HepG2 (cell line): ENCODE measurements around the gene NIPSNAP3A. TPM values are rescaled to one million over a fixed set of nuclear protein-coding genes. Genes with fewer than 3 reads are reported as not detected.

Experiments used
- ATAC-seq: fragments of 200-7000 bp; cut with Tn5 transposase; 3 replicates; pipeline ENCODE4 v1.9.1; 2020; ENCODE audit warnings: mild to moderate bottlenecking, moderate library complexity
- BruUV-seq: library from RNA; stranded (reverse); fragments of 400-500 nt; replicated peaks from 2 replicates; lab custom pipeline; 2021; lab: Mats Ljungman, UMichigan
- CTCF ChIA-PET: fragments of 300-600 bp; formaldehyde crosslinking; extraction: SDS; loops from one replicate; lab custom pipeline; 2021; ENCODE audit warnings: low total read pairs, inconsistent platforms, low intra/inter-chr PET ratio; lab: Yijun Ruan, JAX
- POLR2A ChIA-PET: fragments of 350-600 bp; sonication (Branson Sonifier 250); formaldehyde crosslinking; loops from one replicate; lab custom pipeline; 2020; ENCODE audit warnings: antibody characterized with exemption, inconsistent platforms; lab: Yijun Ruan, JAX
- DNase-seq: peaks from one replicate; pipeline ENCODE4 v3.0.0-alpha.2; 2015; ENCODE audit warnings: low spot score
- FAIRE-seq: peaks from 3 replicates; lab custom pipeline; 2011; peaks lifted over from hg19 to GRCh38; lab: Jason Lieb, UNC
- H2AFZ ChIP-seq: one replicate; pipeline ENCODE4 v1.6.1; 2011; ENCODE audit warnings: low read length, inconsistent platforms
- H3K27ac ChIP-seq: fragments of 300-600 bp; 3 replicates; pipeline ENCODE4 v1.8.0; 2011; ENCODE audit warnings: mixed run types, mild to moderate bottlenecking, mixed read lengths, low read length, inconsistent platforms; ENCODE audit not compliant: insufficient read depth; ENCODE audit errors: extremely low read length
- H3K27me3 ChIP-seq, 2 experiments: fragments of 200-600 bp in 1 of 2; 2 replicates in 1 of 2; 3 replicates in 1 of 2; pipeline versions ENCODE4 v1.6.0 to v1.8.0; 2011; ENCODE audit warnings: low read length in 2 of 2, mild to moderate bottlenecking in 2 of 2, moderate library complexity in 2 of 2, inconsistent platforms in 1 of 2; ENCODE audit not compliant: insufficient read depth in 2 of 2, control insufficient read depth in 1 of 2
- H3K36me3 ChIP-seq, 2 experiments: fragments of 200-600 bp in 1 of 2; replicated peaks in 1 of 2; 2 replicates in 1 of 2; 3 replicates in 1 of 2; pipeline versions ENCODE4 v1.5.1 to v1.8.0; 2011; ENCODE audit warnings: low read length in 2 of 2, inconsistent platforms in 1 of 2; ENCODE audit not compliant: insufficient read depth in 2 of 2, control insufficient read depth in 1 of 2
- H3K4me1 ChIP-seq: 2 replicates; pipeline ENCODE4 v1.5.1; 2012; ENCODE audit warnings: low read length, inconsistent platforms; ENCODE audit not compliant: insufficient read depth
- H3K4me2 ChIP-seq: 2 replicates; pipeline ENCODE4 v1.6.0; 2011; ENCODE audit warnings: low read depth, low read length, inconsistent platforms
- H3K4me3 ChIP-seq, 3 experiments: fragments of 200-600 bp in 1 of 3; sonication (generic), shearing (Covaris generic) in 1 of 3; replicated peaks in 1 of 3; 2 replicates each; pipeline ENCODE4 v1.5.1; 2011 to 2016; ENCODE audit warnings: low read length in 3 of 3, inconsistent platforms in 2 of 3, low read depth in 2 of 3, mild to moderate bottlenecking in 2 of 3, control low read depth in 1 of 3, mixed read lengths in 1 of 3; ENCODE audit not compliant: insufficient read depth in 1 of 3
- H3K79me2 ChIP-seq: one replicate; pipeline ENCODE4 v1.6.1; 2011; ENCODE audit warnings: low read length, inconsistent platforms; ENCODE audit not compliant: insufficient read depth
- H3K9ac ChIP-seq: 2 replicates; pipeline ENCODE4 v1.6.0; 2011; ENCODE audit warnings: mild to moderate bottlenecking, low read depth, low read length, inconsistent platforms; ENCODE audit not compliant: insufficient read depth
- H3K9me3 ChIP-seq: 2 replicates; pipeline ENCODE4 v1.5.1; 2012; ENCODE audit warnings: mild to moderate bottlenecking, low read length
- H4K20me1 ChIP-seq: 2 replicates; pipeline ENCODE4 v1.6.0; 2011; ENCODE audit warnings: inconsistent platforms, mild to moderate bottlenecking, low read length, moderate library complexity; ENCODE audit not compliant: insufficient read depth
- HDAC2 ChIP-seq: sonication (generic); formaldehyde crosslinking; IDR thresholded peaks from 2 replicates; pipeline ENCODE4 v1.4.0; 2020; ENCODE audit warnings: missing genetic modification reagents
- HNRNPLL ChIP-seq: fragments of 200-400 bp; formaldehyde crosslinking; IDR thresholded peaks from 2 replicates; pipeline ENCODE4 v1.6.1; 2017; ENCODE audit warnings: mild to moderate bottlenecking, low read depth, low read length; ENCODE audit not compliant: poor library complexity, severe bottlenecking
- JARID2 ChIP-seq: sonication (generic); formaldehyde crosslinking; IDR thresholded peaks from 2 replicates; pipeline ENCODE4 v1.8.1; 2023; ENCODE audit warnings: missing genetic modification reagents, inconsistent platforms; ENCODE audit not compliant: insufficient replicate concordance
- NFIB ChIP-seq: sonication (generic); formaldehyde crosslinking; IDR thresholded peaks from 2 replicates; pipeline ENCODE4 v1.9.0; 2021; ENCODE audit warnings: missing genetic modification reagents, mild to moderate bottlenecking, borderline replicate concordance
- RBM22 ChIP-seq: fragments of 200-400 bp; formaldehyde crosslinking; optimal IDR thresholded peaks from 2 replicates; pipeline ENCODE3; 2017; ENCODE audit warnings: mild to moderate bottlenecking, low read length, moderate library complexity
- REPIN1 ChIP-seq: sonication (generic); formaldehyde crosslinking; IDR thresholded peaks from 2 replicates; pipeline ENCODE4 v1.8.0; 2022; ENCODE audit warnings: missing genetic modification reagents, low read depth, mild to moderate bottlenecking, borderline replicate concordance
- ZNF205 ChIP-seq: IDR thresholded peaks from 2 replicates; pipeline ENCODE4 v1.6.1; 2018; ENCODE audit warnings: missing biosample characterization, missing genetic modification reagents
- ZNF616 ChIP-seq: sonication (generic); formaldehyde crosslinking; IDR thresholded peaks from 2 replicates; pipeline ENCODE4 v1.5.0; 2020; ENCODE audit warnings: low read depth, mild to moderate bottlenecking, missing genetic modification reagents
- ZNF670 ChIP-seq: sonication (generic); formaldehyde crosslinking; IDR thresholded peaks from 2 replicates; pipeline ENCODE4 v1.8.0; 2022; ENCODE audit warnings: mild to moderate bottlenecking, missing genetic modification reagents, borderline replicate concordance
- WGBS: methylation state at CpG from one replicate; pipeline ENCODE4 v1.1.6; 2017; ENCODE audit warnings: low lambda C conversion rate; 5-methylcytosine and 5-hydroxymethylcytosine counted together
- in situ Hi-C: cut with HindIII; loops from 2 replicates; pipeline ENCODE4 v1.10.0; 2017; ENCODE audit warnings: low pct_unique_long_range_greater_than_20kb; ENCODE audit not compliant: extremely low pct_ligation_motif_present
- intact Hi-C: fragments of 100-400 bp; cut with micrococcal nuclease; formaldehyde crosslinking; loops from one replicate; pipeline ENCODE4 v1.10.0; 2022; ENCODE audit not compliant: unreplicated experiment
- polyA plus RNA-seq, 8 experiments: library from polyadenylated mRNA; depleted of rRNA in 3 of 8; stranded (reverse) in 7 of 8; unstranded in 1 of 8; fragments of >200 nt; fragmentation: Illumina TruSeq in 4 of 8; extraction: Trizol in 4 of 8; gene quantifications; 2 replicates each; pipeline versions ENCODE4 v1.2.1 to v1.2.3, GENCODE V29; 2011 to 2016; ENCODE audit warnings: low read depth in 4 of 8, missing spikeins in 1 of 8, mixed read lengths in 1 of 8; ENCODE audit not compliant: insufficient read depth in 1 of 8
- total RNA-seq, 5 experiments: library from RNA; depleted of rRNA; stranded (reverse); fragments of >200 nt; fragmentation: Illumina TruSeq; extraction: Trizol; gene quantifications; 2 replicates each; pipeline ENCODE4 v1.2.3, GENCODE V29; 2016; ENCODE audit warnings: low read depth in 1 of 5

Gene NIPSNAP3A
- total and polyA plus RNA-seq, 2 of the 13 experiments (the other 11 are each of a cell fraction or from before 2014, with no cell fraction given), result 13.7 to 14.6 TPM

- no peak overlapping the region for H2AFZ ChIP-seq
- no peak for FAIRE-seq
- H3K36me3 ChIP-seq, result peaks cover 32 to 88% of the 10 kb centered on the region in 2 experiments
- no peak for ATAC-seq
- no peaks in the 10 kb centered on the region for H3K9me3 ChIP-seq
- no peak overlapping the region for H3K27ac ChIP-seq
- TSS peak; percentile 8 for BruUV-seq
- no peaks in the 10 kb centered on the region for H3K27me3 ChIP-seq
- intact Hi-C loops (loop anchor here (10.0 kb wide), 1 partner anchor 629 kb away; no protein-coding TSS in a partner anchor), in situ Hi-C loops (no loop called here)
- H3K9ac ChIP-seq, result no peak overlapping the region
- no peaks in the 10 kb centered on the region; the same call in 1 of the 2 replicates for H4K20me1 ChIP-seq
- H3K4me2 ChIP-seq, result no peak overlapping the region
- ChIA-PET CTCF (no interaction called here), POLR2A (no interaction called here)
- WGBS, result 97% methylated on average over 1 of the region's 1 CpG
- TF ChIP-seq ZNF616, result no peak
- no peak for TF ChIP-seq ZNF205 (CRISPR knock-in tag)
- no peak for TF ChIP-seq HDAC2 (CRISPR knock-in tag)
- TF ChIP-seq ZNF670 (CRISPR knock-in tag), result no peak
- TF ChIP-seq HNRNPLL, result no peak
- TF ChIP-seq REPIN1 (CRISPR knock-in tag), result no peak
- H3K79me2 ChIP-seq, result no peaks in the 10 kb centered on the region
- H3K4me1 ChIP-seq, result no peaks in the 10 kb centered on the region
- DNase-seq, result no peak
- no peak overlapping the region for H3K4me3 ChIP-seq
Observed at GRCh38 chr9:104786293-104786692, 38.8 kb downstream of the NIPSNAP3A start.

DNA sequence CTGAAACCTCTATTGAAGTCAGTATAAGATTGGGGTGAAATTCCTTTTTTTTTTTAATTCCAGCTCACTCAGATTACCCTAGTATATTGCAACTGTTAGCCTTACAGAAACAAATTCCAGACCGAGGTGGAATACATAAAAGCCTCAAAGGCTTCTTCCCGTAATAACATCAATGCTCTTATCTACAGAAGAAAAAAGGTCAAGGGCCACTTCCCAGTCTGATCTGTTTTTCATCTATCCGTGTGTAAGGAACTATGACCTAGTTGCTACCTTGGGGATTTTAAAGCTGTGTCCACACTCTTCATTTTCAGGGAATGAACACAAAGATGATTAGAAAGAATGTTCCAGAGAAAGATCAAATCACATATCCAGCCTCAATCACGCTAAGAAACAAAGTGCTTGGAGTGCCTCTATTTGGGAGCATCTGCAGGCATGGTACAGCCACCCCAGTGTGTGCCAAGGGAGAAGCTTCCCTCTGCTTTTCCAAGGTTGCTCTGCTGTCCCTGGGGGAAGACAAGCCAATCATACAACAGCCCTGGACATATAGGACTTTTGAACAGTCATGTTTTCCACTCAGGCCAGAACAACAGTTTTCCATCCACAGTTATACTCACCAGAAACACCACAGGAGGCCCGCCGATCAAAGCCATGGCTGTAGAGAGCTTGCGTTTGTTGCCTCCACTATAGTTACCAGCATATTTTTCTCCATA, 40.0 kb downstream of the NIPSNAP3A start:
- no peak for DNase-seq
- H3K4me1 ChIP-seq, result no peaks in the 10 kb centered on the region
- BruUV-seq, result no TSS peak
- H3K4me3 ChIP-seq, result no peak overlapping the region
- ChIA-PET CTCF (no interaction called here), POLR2A (no interaction called here)
- no peaks in the 10 kb centered on the region for H3K9me3 ChIP-seq
- WGBS, result 81% methylated on average over 7 of the region's 7 CpGs
- no peaks in the 10 kb centered on the region; the same call in 1 of the 2 replicates for H4K20me1 ChIP-seq
- FAIRE-seq, result no peak
- ATAC-seq, result peak; percentile 21
- no peak overlapping the region for H3K9ac ChIP-seq
- no peaks in the 10 kb centered on the region for H3K27me3 ChIP-seq
- H3K79me2 ChIP-seq, result no peaks in the 10 kb centered on the region
- intact Hi-C loops, result loop anchor here (10.0 kb wide), 1 partner anchor 627 kb away; no protein-coding TSS in a partner anchor
- H2AFZ ChIP-seq, result no peak overlapping the region
- no peak for TF ChIP-seq NFIB (CRISPR knock-in tag)
- TF ChIP-seq JARID2 (CRISPR knock-in tag), result no peak
- peak; percentile 16 for TF ChIP-seq RBM22
- no peak overlapping the region for H3K4me2 ChIP-seq
- no peak overlapping the region for H3K27ac ChIP-seq
- in situ Hi-C loops, result no loop called here
- peaks cover 36 to 98% of the 10 kb centered on the region in 2 experiments for H3K36me3 ChIP-seq
